Smooth muscle cell (in vitro differentiated cells): Measurements from ENCODE around the gene PCED1A. TPM values are rescaled to one million over a fixed set of nuclear protein-coding genes. Genes with fewer than 3 reads are reported as not detected.

Experiments
- DNase-seq: peaks from one replicate; lab custom pipeline; 2025; ENCODE audit not compliant: unreplicated experiment; lab: John Stamatoyannopoulos, UW
- H2AFZ ChIP-seq: fragments of 200-600 bp; sonication (generic); 2 replicates; pipeline ENCODE4 v1.6.0; 2016; ENCODE audit warnings: antibody characterized with exemption, low read depth, mild to moderate bottlenecking
- H3F3A ChIP-seq: fragments of 200-600 bp; sonication (generic); 2 replicates; pipeline ENCODE4 v1.6.0; 2017; ENCODE audit warnings: antibody characterized with exemption, low read depth
- H3K27ac ChIP-seq: fragments of 200-600 bp; sonication (generic); 2 replicates; pipeline ENCODE4 v1.5.1; 2016; ENCODE audit warnings: low read depth, mild to moderate bottlenecking
- H3K27me3 ChIP-seq: fragments of 200-600 bp; sonication (generic); 2 replicates; pipeline ENCODE4 v1.6.1; 2016; ENCODE audit warnings: low read depth, mild to moderate bottlenecking
- H3K36me3 ChIP-seq: fragments of 200-600 bp; sonication (generic); 2 replicates; pipeline ENCODE4 v1.5.1; 2016; ENCODE audit warnings: low read depth
- H3K4me1 ChIP-seq: fragments of 200-600 bp; sonication (generic); 2 replicates; pipeline ENCODE4 v1.5.1; 2016; ENCODE audit warnings: low read depth
- H3K4me2 ChIP-seq: fragments of 200-600 bp; sonication (generic); 2 replicates; pipeline ENCODE4 v1.6.0; 2016; ENCODE audit warnings: mild to moderate bottlenecking
- H3K4me3 ChIP-seq: fragments of 200-600 bp; sonication (generic); 2 replicates; pipeline ENCODE4 v1.5.1; 2016; ENCODE audit warnings: mild to moderate bottlenecking
- H3K79me2 ChIP-seq: fragments of 200-600 bp; sonication (generic); 2 replicates; pipeline ENCODE4 v1.6.0; 2016; ENCODE audit warnings: low read depth, mild to moderate bottlenecking
- H3K9ac ChIP-seq: fragments of 200-600 bp; sonication (generic); 2 replicates; pipeline ENCODE4 v1.6.0; 2016; ENCODE audit warnings: low read depth
- H3K9me3 ChIP-seq: fragments of 200-600 bp; sonication (generic); replicated peaks from 2 replicates; pipeline ENCODE4 v1.5.1; 2016; ENCODE audit warnings: low read depth
- H4K20me1 ChIP-seq: fragments of 200-600 bp; sonication (generic); 2 replicates; pipeline ENCODE4 v1.6.0; 2016; ENCODE audit warnings: low read depth
- WGBS: methylation state at CpG from one replicate; pipeline ENCODE4 v1.1.7; 2016; ENCODE audit warnings: low lambda C conversion rate; 5-methylcytosine and 5-hydroxymethylcytosine counted together
- polyA plus RNA-seq: library from polyadenylated mRNA; unstranded; fragments of >200 nt; fragmentation: Nextera tagmentation; extraction: Ambion mirVana; gene quantifications from 2 replicates; pipeline ENCODE4 v1.2.1, GENCODE V29; 2016
- total RNA-seq: library from RNA; depleted of rRNA; stranded (reverse); fragments of >200 nt; gene quantifications from 2 replicates; pipeline ENCODE4 v1.2.3, GENCODE V29; 2014
- TF ChIP-seq, protein P1 (sequence below): fragments of 200-600 bp; sonication (generic); IDR thresholded peaks from 2 replicates; pipeline ENCODE4 v1.5.1; 2017; ENCODE audit warnings: borderline replicate concordance, mild to moderate bottlenecking, antibody characterized with exemption; ENCODE audit not compliant: insufficient read depth, poor library complexity, severe bottlenecking

The PCED1A gene
- total and polyA plus RNA-seq, 2 experiments from 2014 or later: 18.7 to 46.7 TPM

- H3K9ac ChIP-seq: no peak overlapping the region
- no peak for DNase-seq
- 89% methylated on average over 8 of the region's 8 CpGs for WGBS
- H3K36me3 ChIP-seq: no peaks in the 10 kb centered on the region
- H2AFZ ChIP-seq: no peak overlapping the region
- H4K20me1 ChIP-seq: no peaks in the 10 kb centered on the region
- H3K79me2 ChIP-seq: no peaks in the 10 kb centered on the region
- no peaks in the 10 kb centered on the region for H3K27me3 ChIP-seq
- H3K4me1 ChIP-seq: peaks cover 5% of the 10 kb centered on the region
- H3K9me3 ChIP-seq: no peaks in the 10 kb centered on the region
- peaks cover 10% of the 10 kb centered on the region for H3F3A ChIP-seq
- peak overlapping the region; percentile 5 for H3K27ac ChIP-seq
- H3K4me3 ChIP-seq: no peak overlapping the region
- TF ChIP-seq, protein P1, sequence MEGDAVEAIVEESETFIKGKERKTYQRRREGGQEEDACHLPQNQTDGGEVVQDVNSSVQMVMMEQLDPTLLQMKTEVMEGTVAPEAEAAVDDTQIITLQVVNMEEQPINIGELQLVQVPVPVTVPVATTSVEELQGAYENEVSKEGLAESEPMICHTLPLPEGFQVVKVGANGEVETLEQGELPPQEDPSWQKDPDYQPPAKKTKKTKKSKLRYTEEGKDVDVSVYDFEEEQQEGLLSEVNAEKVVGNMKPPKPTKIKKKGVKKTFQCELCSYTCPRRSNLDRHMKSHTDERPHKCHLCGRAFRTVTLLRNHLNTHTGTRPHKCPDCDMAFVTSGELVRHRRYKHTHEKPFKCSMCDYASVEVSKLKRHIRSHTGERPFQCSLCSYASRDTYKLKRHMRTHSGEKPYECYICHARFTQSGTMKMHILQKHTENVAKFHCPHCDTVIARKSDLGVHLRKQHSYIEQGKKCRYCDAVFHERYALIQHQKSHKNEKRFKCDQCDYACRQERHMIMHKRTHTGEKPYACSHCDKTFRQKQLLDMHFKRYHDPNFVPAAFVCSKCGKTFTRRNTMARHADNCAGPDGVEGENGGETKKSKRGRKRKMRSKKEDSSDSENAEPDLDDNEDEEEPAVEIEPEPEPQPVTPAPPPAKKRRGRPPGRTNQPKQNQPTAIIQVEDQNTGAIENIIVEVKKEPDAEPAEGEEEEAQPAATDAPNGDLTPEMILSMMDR: no peak
- peak overlapping the region; percentile 7 for H3K4me2 ChIP-seq
Observed at GRCh38 chr20:2815242-2815900, 25.1 kb downstream of the PCED1A start.

- peaks cover 3% of the 10 kb centered on the region for H3K4me1 ChIP-seq
- H3F3A ChIP-seq: peaks cover 8% of the 10 kb centered on the region
- H3K27ac ChIP-seq: peak within 1 kb of the TSS; percentile 5
- no peaks in the 10 kb centered on the region for H3K79me2 ChIP-seq
- no peaks in the 10 kb centered on the region for H3K36me3 ChIP-seq
- no peak within 1 kb of the TSS for H3K9ac ChIP-seq
- TF ChIP-seq, protein P1: no peak
- no peaks in the 10 kb centered on the region for H3K27me3 ChIP-seq
- WGBS: 10% methylated on average over 5 of the region's 5 CpGs
- H3K4me3 ChIP-seq: no peak within 1 kb of the TSS
- no peaks in the 10 kb centered on the region for H3K9me3 ChIP-seq
- DNase-seq: no peak
- H2AFZ ChIP-seq: no peak within 1 kb of the TSS
- no peaks in the 10 kb centered on the region for H4K20me1 ChIP-seq
- peak within 1 kb of the TSS; percentile 56 for H3K4me2 ChIP-seq
Observed at GRCh38 chr20:2814587-2815051, 25.8 kb downstream of the PCED1A start, which contains the start of gene C20orf141. TSS of gene C20orf141 (plus strand) at chr20:2814987. CDS start at chr20:2815185, 198 bp downstream.

GRCh38 chr20:2814076-2814475, 26.4 kb downstream of the PCED1A start:
- no peaks in the 10 kb centered on the region for H4K20me1 ChIP-seq
- no peaks in the 10 kb centered on the region for H3K36me3 ChIP-seq
- TF ChIP-seq, protein P1: no peak
- H3K27me3 ChIP-seq: no peaks in the 10 kb centered on the region
- H3K4me2 ChIP-seq: peak overlapping the region; percentile 56
- no peak overlapping the region for H3K9ac ChIP-seq
- H3F3A ChIP-seq: peaks cover 8% of the 10 kb centered on the region
- DNase-seq: no peak
- no peak overlapping the region for H3K4me3 ChIP-seq
- no peaks in the 10 kb centered on the region for H3K9me3 ChIP-seq
- no peaks in the 10 kb centered on the region for H3K79me2 ChIP-seq
- H3K27ac ChIP-seq: peak overlapping the region; percentile 5
- H2AFZ ChIP-seq: no peak overlapping the region
- 90% methylated on average over 1 of the region's 1 CpG for WGBS
- H3K4me1 ChIP-seq: peaks cover 3% of the 10 kb centered on the region

DNA sequence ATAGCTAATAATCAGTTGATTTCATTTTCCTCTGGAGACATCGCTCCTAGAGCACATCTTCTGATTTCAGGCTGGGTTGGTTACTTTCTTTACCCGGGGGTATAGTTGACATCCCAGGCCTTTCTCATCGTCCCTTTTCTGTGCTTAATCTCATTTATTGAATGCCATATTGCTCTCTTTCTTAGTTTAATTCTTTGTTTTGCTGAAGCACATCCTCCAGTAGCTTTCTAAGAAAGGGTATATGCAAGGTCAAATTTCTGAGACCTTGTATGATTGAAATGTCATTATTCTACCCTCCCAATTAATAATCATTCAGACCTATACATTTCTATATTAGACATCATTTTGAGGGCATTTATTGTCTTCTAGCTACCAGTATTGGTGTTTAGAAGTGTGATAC, 28.3 kb downstream of the PCED1A start:
- Histone ChIP-seq H4K20me1 (no peaks in the 10 kb centered on the region), H3K4me1 (peaks cover 3% of the 10 kb centered on the region), H3K36me3 (no peaks in the 10 kb centered on the region), H3K9ac (no peak overlapping the region), H3K79me2 (no peaks in the 10 kb centered on the region), H3F3A (peaks cover 8% of the 10 kb centered on the region), H3K4me2 (no peak overlapping the region), H2AFZ (no peak overlapping the region), H3K9me3 (no peaks in the 10 kb centered on the region), H3K27me3 (no peaks in the 10 kb centered on the region), H3K4me3 (no peak overlapping the region), H3K27ac (no peak overlapping the region)
- TF ChIP-seq, protein P1: no peak
- WGBS: 93% methylated on average over 3 of the region's 3 CpGs
- DNase-seq: no peak
